Measurements from ENCODE around the gene IL22RA1. TPM values are rescaled to one million over a fixed set of nuclear protein-coding genes. Genes with fewer than 3 reads are reported as not detected.

Gene IL22RA1
- total and polyA plus RNA-seq, 7 experiments from 2014 or later, result not detected

Other genes with a start within 250 kb of the IL22RA1 start
- 1 to 10 TPM in 1 of 5 experiments, under 1 TPM in 4; 0.05 to 2.8 (median 0.24) TPM for gene CNR2, start 229.8 kb downstream of the IL22RA1 start, total RNA-seq
- under 1 TPM in 1 of 2 donors, not detected in 1; 0.17 TPM for gene CNR2, start 229.8 kb downstream of the IL22RA1 start, polyA plus RNA-seq
- gene PNRC2, start 183.3 kb downstream of the IL22RA1 start, total RNA-seq, result 100 to 1,000 TPM; 139 to 180 (median 161) TPM
- gene PNRC2, start 183.3 kb downstream of the IL22RA1 start, polyA plus RNA-seq, result 100 to 1,000 TPM; 142 to 151 TPM
- 100 to 1,000 TPM; 170 to 252 (median 193) TPM for gene SRSF10, start 162.8 kb downstream of the IL22RA1 start, total RNA-seq
- gene SRSF10, start 162.8 kb downstream of the IL22RA1 start, polyA plus RNA-seq, result 100 to 1,000 TPM; 108 to 132 TPM
- gene MYOM3, start 31.0 kb downstream of the IL22RA1 start, total RNA-seq, result not detected
- gene MYOM3, start 31.0 kb downstream of the IL22RA1 start, polyA plus RNA-seq, result not detected
- 1 to 10 TPM; 1.0 to 3.9 (median 2.6) TPM for gene IFNLR1, start 44.1 kb upstream of the IL22RA1 start, total RNA-seq
- under 1 TPM; 0.08 to 0.75 TPM for gene IFNLR1, start 44.1 kb upstream of the IL22RA1 start, polyA plus RNA-seq
- not detected for gene GRHL3, start 176.2 kb upstream of the IL22RA1 start, total RNA-seq
- not detected for gene GRHL3, start 176.2 kb upstream of the IL22RA1 start, polyA plus RNA-seq

All from naive thymus-derived CD4-positive, alpha-beta T cell (primary cell).